GM21619 (cell line): Measurements from ENCODE around the gene GYS1.

ENCODE experiments used
- ATAC-seq: cut with Tn5 transposase; IDR thresholded peaks from one replicate; pipeline ENCODE4 v1.9.1; 2021; ENCODE audit not compliant: unreplicated experiment

The GYS1 gene

DNA sequence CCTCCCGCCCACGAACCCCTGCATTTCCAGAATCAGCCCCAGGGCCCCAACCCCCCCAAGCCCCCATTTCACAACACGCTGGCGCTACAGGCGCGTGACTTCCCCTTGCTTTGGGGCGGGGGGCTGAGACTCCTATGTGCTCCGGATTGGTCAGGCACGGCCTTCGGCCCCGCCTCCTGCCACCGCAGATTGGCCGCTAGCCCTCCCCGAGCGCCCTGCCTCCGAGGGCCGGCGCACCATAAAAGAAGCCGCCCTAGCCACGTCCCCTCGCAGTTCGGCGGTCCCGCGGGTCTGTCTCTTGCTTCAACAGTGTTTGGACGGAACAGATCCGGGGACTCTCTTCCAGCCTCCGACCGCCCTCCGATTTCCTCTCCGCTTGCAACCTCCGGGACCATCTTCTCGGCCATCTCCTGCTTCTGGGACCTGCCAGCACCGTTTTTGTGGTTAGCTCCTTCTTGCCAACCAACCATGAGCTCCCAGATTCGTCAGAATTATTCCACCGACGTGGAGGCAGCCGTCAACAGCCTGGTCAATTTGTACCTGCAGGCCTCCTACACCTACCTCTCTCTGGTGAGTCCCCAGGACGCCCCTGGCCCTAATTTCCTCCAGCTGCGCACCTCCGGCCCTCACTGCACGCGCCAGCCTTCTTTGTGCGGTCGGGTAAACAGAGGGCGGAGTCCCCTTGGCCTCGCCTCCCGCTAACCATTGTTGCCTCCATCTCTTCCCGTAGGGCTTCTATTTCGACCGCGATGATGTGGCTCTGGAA, 27.9 kb downstream of the GYS1 start, which contains the start of gene FTL:
FTL (plus strand) TSS at position 270 of the 766 bp plus-strand sequence; CDS start at position 469, 199 bp downstream.
- ATAC-seq = peak; percentile 41

DNA sequence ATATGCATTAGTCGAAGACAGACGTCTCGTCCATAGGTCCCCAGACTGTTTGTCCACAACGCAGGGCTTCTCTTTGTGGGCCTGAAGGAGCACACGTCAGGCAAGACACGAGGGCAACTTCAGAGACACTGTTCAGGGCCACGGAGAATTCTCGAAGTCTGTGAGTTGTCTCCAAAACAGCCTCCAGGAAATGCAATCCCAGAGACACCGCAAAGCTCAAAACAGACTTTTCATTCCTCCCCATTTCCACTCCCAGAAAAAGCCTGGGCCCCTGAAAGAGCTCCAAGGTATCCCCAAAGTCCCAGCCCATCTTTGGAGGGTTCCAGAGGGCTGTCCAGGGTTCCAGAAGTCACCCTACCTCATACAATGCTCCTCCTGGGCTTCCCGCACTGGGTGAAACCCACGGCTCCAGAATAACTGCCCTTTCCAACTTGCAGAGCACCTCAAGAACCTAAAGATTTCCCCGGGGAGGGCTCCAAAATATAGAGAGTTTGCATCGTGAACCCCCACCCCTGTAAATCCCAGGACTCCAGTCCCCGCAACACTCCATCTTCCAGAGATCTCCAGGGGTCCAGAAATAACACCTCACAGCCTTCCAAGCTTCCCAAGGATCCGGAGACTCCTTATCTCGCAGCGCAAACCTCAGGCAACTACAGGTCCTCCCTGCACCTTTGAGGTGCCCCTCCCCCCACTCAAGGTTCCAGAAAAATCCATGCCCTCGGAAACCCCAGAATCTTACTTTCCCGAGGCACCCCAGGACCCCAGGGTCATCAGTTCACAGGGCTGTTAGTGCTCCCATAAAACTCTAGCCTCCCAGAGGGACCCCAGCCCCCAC, 28.7 kb downstream of the GYS1 start:
- ATAC-seq = no peak

DNA sequence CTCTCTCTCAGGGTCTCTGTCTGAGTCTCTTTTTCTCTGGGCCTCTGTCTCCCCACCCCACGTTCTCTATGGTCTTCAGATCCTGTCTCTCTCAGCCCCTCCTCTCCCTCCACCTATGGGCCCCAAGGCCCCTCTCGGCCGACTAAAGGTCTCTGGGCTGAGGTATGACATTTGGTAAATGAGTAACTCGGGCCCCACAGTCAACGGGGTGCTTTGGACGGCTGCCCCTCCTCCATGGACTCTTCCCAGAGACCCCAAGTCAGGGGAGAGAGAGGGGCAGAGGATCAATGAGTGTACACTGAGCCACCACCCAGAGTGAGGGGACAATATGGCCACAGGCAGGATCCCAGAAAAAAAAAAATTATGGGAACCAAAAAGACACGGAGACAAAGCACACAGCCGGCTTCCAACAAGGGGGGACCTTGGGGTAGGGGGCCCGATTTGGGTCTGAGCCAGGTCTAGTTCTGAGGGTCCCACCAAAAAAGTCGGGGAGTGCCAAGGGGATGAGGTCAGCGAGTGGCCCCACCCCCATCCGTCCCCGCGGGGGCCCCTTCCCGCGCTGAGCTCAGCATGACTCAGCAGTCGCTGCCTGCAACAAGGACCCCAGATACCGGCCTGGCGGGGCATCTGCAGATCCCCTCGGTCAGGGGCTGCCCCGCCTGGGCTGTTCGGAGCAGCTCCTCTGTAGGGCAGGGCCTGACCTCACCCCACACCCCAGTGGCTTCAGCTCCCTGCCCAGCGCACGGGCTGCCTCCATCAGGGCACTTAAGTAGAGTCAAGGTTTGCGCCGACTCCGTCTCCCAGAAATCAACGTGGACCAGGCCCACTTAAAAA, 29.5 kb downstream of the GYS1 start:
- ATAC-seq = no peak

DNA sequence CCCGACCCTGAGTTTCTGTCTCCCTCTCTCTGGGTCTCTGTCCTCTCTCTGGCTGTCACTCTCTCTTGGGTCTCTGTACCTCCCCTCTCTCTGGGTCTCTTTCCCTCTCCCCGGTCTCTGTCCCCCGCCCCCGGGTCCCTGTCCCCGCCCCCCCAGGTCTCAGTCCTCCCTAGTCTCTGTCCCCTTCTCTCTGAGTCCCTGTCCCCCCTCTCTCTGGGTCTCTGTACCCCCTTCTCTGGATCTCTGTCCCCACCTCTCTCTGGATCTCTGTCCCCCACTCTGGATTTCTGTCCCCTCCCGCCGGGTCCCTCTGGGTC, 30.3 kb downstream of the GYS1 start:
- ATAC-seq = no peak

DNA sequence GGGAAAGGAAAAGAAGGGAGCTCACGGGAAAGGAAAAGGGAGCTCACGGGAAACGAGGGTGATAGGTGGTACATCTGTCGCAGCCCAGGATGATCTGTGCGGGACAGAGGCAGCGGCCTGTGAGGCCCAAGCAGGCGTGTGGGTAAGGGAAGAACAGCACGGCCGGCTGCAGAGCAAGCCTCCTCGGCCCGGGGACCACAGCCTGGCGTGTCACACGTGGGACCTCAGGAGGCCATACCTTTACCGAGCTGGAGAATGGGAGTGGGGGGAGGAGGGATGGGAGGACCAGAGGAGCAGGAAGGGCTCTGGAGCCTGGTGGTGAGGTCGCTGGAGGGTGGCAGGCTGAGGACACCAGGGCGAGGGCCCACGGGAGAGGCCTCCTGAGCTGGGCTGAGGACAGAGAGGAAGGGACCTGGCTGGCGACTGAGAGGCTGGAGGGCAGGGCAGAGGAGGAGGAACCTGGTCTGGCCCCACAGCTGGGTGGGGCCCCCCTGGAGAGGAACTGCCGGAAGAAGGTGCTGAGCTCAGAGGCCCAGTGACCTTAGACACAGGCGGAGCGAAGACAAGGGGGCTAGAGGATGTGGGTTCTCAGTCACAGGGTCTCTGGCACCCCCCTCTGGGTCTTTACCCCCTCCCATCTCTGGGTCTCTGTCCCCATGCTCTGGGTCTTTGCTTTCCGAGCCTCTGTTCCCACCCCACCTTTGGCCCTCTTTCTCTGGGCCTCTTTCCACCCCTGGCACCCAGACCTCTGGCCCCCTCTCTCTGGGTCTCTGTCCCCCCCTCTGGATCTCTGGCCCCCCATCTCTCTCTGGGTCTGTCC, 30.9 kb downstream of the GYS1 start:
- peak; percentile 32 for ATAC-seq

DNA sequence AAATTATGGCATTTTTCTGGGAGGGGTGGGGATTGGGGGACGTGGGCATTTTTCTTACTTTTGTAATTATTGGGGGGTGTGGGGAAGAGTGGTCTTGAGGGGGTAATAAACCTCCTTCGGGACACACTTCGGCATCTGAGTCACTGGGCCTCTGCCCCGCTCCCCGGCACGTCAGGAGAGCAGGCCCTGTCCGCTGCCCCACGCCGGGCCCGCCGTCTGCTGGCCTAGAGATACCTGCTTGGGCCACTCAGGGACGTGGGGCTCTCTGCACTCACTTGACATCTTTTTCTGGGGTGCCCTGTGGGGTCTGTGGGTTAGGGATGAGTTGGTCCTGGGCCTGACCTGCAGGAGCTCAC, 31.5 kb downstream of the GYS1 start:
- no peak for ATAC-seq

DNA sequence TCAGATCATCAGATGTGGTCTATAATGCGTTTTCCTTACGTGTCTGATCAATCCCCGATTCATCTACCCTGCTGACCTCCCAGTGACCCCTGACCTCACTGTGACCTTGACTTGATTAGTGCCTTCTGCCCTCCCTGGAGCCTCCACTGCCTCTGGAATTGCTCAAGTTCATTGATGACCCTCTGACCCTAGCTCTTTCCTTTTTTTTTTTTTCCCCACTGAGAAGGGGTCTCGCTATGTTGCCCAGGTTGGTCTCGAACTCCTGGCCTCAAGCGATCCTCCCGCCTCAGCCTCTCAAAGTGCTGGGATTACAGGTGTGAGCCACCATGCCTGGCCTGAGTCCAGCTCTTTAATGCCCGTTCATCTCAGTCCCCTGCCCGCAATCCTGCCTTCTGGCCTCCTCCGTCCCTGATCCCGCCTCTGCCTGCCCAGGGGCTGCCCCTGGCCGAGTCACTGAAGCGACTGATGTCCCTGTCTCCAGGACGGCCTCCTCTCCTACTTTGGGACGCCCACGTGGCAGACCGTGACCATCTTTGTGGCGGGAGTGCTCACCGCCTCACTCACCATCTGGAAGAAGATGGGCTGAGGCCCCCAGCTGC, 32.0 kb downstream of the GYS1 start:
- ATAC-seq = no peak

DNA sequence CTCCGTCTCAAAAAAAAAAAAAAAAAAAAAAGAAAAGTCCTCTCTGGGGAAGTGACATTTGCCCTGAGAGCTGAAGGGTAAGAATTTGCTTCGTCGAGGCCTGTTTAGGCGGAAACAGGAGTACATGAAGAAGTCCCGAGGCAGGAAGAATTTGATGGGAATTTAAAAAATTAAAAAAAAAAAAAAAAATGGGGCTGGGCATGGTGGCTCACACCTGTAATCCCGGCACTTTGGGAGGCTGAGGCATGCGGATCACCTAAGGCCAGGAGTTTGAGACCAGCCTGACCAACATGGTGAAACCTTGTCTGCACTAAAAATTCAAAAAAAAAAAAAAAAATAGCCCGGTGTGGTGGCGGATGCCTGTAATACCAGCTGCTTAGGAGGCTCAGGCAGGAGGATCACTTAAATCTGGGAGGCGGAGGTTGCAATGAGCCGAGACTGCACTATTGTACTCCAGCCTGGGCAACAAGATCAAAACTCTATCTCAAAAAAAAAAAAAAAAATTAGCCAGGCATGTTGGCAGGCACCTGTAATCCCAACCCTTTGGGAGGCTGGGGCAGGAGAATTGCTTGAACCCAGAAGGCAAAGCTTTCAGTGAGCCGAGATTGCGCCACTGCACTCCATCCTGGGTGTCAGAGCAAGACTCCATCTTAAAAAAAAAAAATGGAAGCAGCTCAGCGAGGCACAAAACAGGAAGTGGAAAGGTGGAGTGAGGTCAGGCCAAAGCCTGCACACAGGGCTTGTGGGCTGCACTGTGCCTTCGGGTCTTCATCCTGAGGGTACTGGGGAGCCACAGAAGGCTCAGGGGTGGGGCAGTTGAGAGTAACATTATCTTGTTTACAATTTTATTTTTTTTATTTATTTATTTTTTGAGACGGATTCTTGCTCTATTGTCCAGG, 33.5 kb downstream of the GYS1 start:
- no peak for ATAC-seq

DNA sequence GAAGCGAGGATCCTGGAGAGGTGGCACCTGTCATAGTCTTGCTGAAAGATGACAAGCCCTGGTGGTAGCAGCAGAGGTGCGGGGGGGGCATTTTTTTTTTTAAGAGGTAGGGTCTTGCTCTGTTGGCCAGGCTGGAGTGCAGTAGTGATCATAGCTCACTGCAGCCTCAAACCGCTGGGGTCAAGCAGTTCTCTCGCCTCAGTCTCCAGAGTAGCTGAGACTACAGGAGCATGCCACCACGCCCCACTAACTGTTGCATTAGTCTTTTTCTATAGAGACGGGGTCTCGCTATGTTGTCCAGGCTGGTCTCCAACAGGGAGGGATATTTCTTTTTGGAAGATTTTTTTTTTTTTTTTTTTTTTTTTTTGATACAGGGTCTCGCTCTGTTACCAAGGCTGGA, 35.1 kb downstream of the GYS1 start:
- no peak for ATAC-seq

DNA sequence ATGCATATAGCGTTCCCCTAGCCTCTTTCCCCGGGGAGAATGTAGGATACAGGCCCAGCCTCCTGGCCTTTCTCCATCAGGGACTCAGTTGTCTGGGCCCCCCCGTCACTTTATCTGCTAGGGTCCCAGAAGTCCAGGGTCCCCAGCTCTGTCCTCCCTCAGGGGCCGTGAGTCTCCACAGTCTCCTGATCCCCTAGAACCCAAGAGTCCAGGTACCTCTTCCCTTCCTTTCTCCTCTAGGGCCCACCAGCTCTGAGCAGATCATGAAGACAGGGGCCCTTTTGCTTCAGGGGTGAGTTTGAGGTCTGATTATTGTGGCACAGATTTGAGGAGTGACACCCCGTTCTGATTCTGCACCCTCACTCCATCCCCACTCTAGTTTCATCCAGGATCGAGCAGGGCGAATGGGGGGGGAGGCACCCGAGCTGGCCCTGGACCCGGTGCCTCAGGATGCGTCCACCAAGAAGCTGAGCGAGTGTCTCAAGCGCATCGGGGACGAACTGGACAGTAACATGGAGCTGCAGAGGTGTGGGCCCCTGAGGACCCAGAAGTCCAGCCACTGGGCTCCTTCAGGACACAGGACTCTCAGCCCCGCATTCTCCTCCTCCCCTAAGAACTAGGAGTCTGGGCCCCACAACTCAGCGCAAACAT, 37.7 kb downstream of the GYS1 start:
- ATAC-seq = no peak

DNA sequence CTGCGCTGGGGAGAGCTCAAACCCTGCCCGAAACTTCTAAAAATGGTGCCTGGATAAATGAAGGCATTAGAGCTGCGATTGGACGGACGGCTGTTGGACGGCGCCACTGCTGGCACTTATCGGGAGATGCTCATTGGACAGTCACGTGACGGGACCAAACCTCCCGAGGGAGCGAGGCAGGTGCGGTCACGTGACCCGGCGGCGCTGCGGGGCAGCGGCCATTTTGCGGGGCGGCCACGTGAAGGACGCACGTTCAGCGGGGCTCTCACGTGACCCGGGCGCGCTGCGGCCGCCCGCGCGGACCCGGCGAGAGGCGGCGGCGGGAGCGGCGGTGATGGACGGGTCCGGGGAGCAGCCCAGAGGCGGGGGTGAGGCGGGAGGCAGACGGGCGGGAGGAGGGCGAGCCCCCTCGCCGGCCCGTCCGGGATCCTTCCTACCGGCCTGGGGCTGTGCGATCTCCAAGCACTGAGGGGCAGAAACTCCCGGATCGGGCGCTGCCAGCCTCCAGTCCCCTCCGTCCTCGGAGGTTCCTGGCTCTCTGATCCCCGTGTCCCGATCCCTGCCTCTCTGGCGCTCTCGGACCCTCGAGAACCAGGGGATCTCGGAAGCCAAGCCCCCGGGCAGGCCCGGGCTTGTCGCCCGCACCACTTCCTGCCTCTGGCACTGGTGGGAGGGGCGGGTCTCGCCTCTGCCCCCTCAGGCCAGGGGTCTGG, 38.4 kb downstream of the GYS1 start, which contains the start of gene BAX:
BAX (plus strand) TSS at position 281 of the 713 bp plus-strand sequence; CDS start at position 335, 54 bp downstream.
- peak; percentile 81 for ATAC-seq

DNA sequence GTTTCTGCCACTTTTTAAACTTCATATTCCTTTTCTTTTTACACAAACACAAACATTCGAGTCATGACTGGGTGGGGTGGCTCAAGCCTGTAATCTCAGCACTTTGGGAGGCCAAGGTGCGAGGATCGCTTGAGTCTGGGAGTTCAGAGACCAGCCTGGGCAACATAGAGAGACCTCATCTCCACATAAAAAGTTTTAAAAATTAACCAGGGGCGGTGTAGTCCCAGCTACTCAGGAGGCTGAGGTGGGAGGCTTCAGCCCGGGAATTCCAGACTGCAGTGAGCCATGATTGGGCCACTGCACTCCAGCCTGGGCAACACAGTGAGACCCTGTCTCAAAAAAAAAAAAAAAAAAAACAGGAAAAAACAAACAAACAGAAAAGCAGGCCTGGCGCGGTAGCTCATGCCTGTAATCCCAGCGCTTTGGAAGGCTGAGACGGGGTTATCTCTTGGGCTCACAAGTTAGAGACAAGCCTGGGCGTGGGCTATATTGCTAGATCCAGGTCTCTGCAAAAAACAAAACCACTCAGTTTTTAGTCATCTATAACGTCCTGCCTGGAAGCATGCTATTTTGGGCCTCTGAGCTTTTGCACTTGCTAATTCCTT, 39.0 kb downstream of the GYS1 start:
- no peak for ATAC-seq

DNA sequence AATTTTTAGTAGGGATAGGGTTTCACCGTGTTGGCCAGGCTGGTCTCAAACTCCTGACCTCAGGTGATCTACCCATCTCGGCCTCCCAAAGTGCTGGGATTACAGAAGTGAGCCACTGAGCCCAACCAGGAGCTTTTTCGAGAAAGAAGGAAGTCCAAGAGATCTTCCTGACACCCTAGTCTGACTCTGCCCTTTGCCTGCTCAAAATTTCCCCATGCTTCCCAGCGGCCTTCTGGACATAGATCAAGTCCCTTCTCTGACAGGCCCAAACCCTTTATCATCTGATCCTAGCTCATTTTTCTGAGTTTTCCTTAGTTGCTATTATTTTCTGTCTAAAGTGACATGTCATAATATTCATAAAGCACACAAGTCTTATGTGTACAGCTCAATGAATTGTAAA, 40.0 kb downstream of the GYS1 start:
- ATAC-seq = no peak

DNA sequence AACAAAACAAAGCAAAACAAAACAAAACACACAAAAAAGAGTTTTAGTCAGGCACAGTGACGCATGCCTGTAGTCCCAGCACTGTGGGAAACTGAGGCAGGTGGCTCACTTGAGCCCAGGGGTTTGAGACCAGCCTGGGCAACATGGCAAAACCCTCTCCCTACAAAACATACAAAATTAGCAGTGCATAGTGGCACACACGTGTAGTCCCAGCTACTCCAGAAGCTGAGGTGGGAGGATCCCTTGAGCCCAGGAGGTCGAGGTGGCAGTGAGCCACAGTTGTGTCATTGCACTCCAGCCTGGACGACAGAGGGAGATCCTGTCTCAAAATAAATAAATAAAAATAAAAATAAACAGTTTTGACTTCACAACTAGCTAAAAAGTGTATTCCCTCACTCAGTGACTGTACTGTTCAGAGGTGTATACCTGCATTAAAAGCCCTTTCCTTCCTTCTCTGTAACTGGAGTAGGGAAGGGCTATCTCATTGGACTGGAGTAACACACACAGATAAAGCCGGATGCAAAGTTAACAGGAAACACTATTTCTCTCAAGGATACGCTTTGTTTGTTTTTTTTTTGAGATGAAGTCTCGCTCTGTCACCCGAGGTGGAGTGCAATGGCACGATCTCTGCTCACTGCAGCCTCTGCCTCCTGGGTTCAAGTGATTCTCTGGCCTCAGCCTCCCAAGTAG, 42.1 kb downstream of the GYS1 start:
- ATAC-seq = no peak

DNA sequence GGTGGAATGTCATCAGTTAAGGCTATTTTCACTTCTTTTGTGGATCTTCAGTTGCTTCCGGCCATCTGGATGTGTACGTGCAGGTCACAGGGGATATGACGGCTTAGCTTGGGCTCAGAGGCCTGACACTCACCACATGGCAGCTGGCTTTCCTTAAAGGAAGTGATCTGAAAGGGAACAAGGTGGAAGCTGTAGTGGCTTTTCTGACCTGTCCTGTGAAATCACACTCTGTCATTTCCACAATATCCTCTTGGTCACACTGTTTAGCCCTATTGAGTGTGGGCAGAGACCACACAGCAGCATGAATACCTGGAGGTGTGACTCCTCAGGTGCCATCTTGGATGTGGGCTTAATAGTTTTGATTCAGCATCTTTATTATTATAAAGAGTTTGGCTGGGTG, 43.0 kb downstream of the GYS1 start:
- no peak for ATAC-seq

DNA sequence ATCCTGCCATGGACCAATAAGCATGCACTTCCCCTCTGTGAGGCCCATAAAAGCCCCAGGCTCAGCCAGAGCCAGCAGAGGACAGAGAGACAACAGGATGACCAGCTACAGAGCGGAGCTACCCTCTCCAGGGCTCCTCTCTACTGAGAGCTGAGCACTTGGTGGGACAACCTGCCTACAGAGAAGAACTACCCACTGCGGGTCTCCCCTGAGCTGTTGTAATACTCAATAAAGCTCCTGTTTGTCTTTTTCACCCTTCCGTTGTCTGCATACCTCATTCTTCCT, 45.9 kb downstream of the GYS1 start:
- ATAC-seq = no peak
